Common myeloid progenitor, CD34-positive (primary cell): Measurements from ENCODE around the gene PLTP. TPM values are rescaled to one million over a fixed set of nuclear protein-coding genes. Genes with fewer than 3 reads are reported as not detected.
"Not testable (repeated sequence)": the region's sequence is repeated elsewhere in the genome, so short reads cannot be mapped to it uniquely, and the experiment has no call there.

ENCODE experiments used
- CTCF ChIA-PET: fragments of 350-600 bp; sonication (Branson Sonifier 250); formaldehyde crosslinking; loops from one replicate; lab custom pipeline; 2021; ENCODE audit warnings: antibody characterized with exemption; lab: Charles Lee
- POLR2A ChIA-PET: fragments of 350-600 bp; sonication (Branson Sonifier 250); formaldehyde crosslinking; loops from one replicate; lab custom pipeline; 2021; ENCODE audit warnings: antibody characterized with exemption; lab: Charles Lee
- DNase-seq, 3 donors: peaks; one replicate each; pipeline versions ENCODE4 v3.0.0 to v3.0.0-alpha.2; 2013
- H3K27ac ChIP-seq, 2 experiments: 1 replicate in 1 of 2; 2 replicates in 1 of 2; pipeline ENCODE4 v1.7.0; 2013; ENCODE audit warnings: inconsistent platforms in 2 of 2, low read length in 2 of 2, mild to moderate bottlenecking in 2 of 2, low read depth in 1 of 2, moderate library complexity in 1 of 2; ENCODE audit not compliant: severe bottlenecking in 2 of 2, insufficient read depth in 1 of 2, poor library complexity in 1 of 2
- H3K27me3 ChIP-seq, 5 experiments: replicated peaks in 2 of 5; 1 replicate in 3 of 5; 2 replicates in 2 of 5; pipeline versions ENCODE4 v1.6.1 to v1.7.0; 2013; ENCODE audit warnings: low read length in 4 of 5, mild to moderate bottlenecking in 2 of 5, moderate library complexity in 2 of 5, inconsistent platforms in 1 of 5; ENCODE audit not compliant: insufficient read depth in 5 of 5, control insufficient read depth in 4 of 5
- H3K36me3 ChIP-seq, 4 experiments: 1 replicate in 2 of 4; 2 replicates in 2 of 4; pipeline versions ENCODE4 v1.6.1 to v1.7.0; 2013; ENCODE audit warnings: low read length in 3 of 4, control low read depth in 1 of 4, mild to moderate bottlenecking in 1 of 4; ENCODE audit not compliant: control insufficient read depth in 4 of 4, insufficient read depth in 4 of 4
- H3K4me1 ChIP-seq, 4 experiments: 1 replicate in 3 of 4; 2 replicates in 1 of 4; pipeline versions ENCODE4 v1.6.1 to v1.7.1; 2013; ENCODE audit warnings: low read length in 3 of 4, mild to moderate bottlenecking in 3 of 4, control low read depth in 1 of 4, inconsistent platforms in 1 of 4, moderate library complexity in 1 of 4; ENCODE audit not compliant: control insufficient read depth in 4 of 4, insufficient read depth in 4 of 4; ENCODE audit errors: control extremely low read depth in 1 of 4
- H3K4me3 ChIP-seq, 7 experiments: 1 replicate in 4 of 7; 2 replicates in 3 of 7; pipeline versions ENCODE4 v1.5.1 to v1.7.0; 2013; ENCODE audit warnings: mild to moderate bottlenecking in 7 of 7, low read length in 6 of 7, moderate library complexity in 6 of 7, inconsistent platforms in 2 of 7, low read depth in 2 of 7, control low read depth in 1 of 7; ENCODE audit not compliant: insufficient read depth in 4 of 7, control insufficient read depth in 1 of 7; ENCODE audit errors: extremely low read depth in 1 of 7
- H3K9me3 ChIP-seq, 5 experiments: 1 replicate in 4 of 5; 2 replicates in 1 of 5; pipeline versions ENCODE4 v1.6.1 to v1.7.1; 2013; ENCODE audit warnings: low read length in 4 of 5, mild to moderate bottlenecking in 2 of 5, inconsistent platforms in 1 of 5, low read depth in 1 of 5, moderate library complexity in 1 of 5; ENCODE audit not compliant: control insufficient read depth in 4 of 5, insufficient read depth in 2 of 5; ENCODE audit errors: control extremely low read depth in 1 of 5
- WGBS: methylation state at CpG from one replicate; pipeline ENCODE4 v1.1.5; 2013; ENCODE audit not compliant: insufficient coverage; 5-methylcytosine and 5-hydroxymethylcytosine counted together
- polyA plus RNA-seq: library from polyadenylated mRNA; unstranded; fragments of 120-200 nt; gene quantifications from one replicate; pipeline ENCODE4 v1.2.1, GENCODE V29; 2013

Gene PLTP
- 31.0 TPM for polyA plus RNA-seq

- no peaks in the 10 kb centered on the region for H3K27me3 ChIP-seq
- H3K4me3 ChIP-seq: peak within 1 kb of the TSS; percentile 37 to 79 (median 69)
- peaks cover 0 to 4% (median 0%) of the 10 kb centered on the region in 4 experiments for H3K36me3 ChIP-seq
- H3K27ac ChIP-seq: peak within 1 kb of the TSS; percentile 46 to 74
- POLR2A ChIA-PET: interaction anchor here (0.6 to 1.8 kb wide), 3 partner anchors 13 to 22 kb away, joined by 3 to 17 read pairs (median 4); partner anchors contain the start of genes CTSA, NEURL2 and PCIF1
- peaks cover 13 to 40% (median 34%) of the 10 kb centered on the region in 4 experiments for H3K4me1 ChIP-seq
- CTCF ChIA-PET: interaction anchor here (4.1 kb wide), 1 partner anchor 21 kb away, joined by 12 read pairs; the partner anchor contains the start of genes CTSA and NEURL2
- no peaks in the 10 kb centered on the region for H3K9me3 ChIP-seq
- peak; percentile 74 to 87 (median 81) for DNase-seq
- 2% methylated on average over 19 of the region's 58 CpGs for WGBS
Observed at GRCh38 chr20:45911486-45912343, at the start of gene PLTP. PLTP (minus strand) TSS chr20:45912155; CDS start chr20:45911452, 703 bp downstream.

- H3K36me3 ChIP-seq: peaks cover 28 to 85% (median 61%) of the 10 kb centered on the region in 4 experiments
- H3K27ac ChIP-seq: no peak overlapping the region
- CTCF ChIA-PET: interaction anchor here (0.7 to 9.8 kb wide), 11 partner anchors 8 to 161 kb away, joined by 3 to 75 read pairs (median 8); no protein-coding TSS in a partner anchor
- no peaks in the 10 kb centered on the region for H3K27me3 ChIP-seq
- 99% methylated on average over 10 of the region's 14 CpGs for WGBS
- H3K4me1 ChIP-seq: no peaks in the 10 kb centered on the region
- POLR2A ChIA-PET: interaction anchor here (0.7 to 1.7 kb wide), 3 partner anchors 9 to 70 kb away, joined by 3 to 9 read pairs (median 4); partner anchors contain the start of genes NEURL2 and PCIF1
- no peaks in the 10 kb centered on the region for H3K9me3 ChIP-seq
- DNase-seq: no peak
- no peak overlapping the region for H3K4me3 ChIP-seq
Observed at GRCh38 chr20:45959956-45960630, 48.1 kb upstream of the PLTP start.

DNA sequence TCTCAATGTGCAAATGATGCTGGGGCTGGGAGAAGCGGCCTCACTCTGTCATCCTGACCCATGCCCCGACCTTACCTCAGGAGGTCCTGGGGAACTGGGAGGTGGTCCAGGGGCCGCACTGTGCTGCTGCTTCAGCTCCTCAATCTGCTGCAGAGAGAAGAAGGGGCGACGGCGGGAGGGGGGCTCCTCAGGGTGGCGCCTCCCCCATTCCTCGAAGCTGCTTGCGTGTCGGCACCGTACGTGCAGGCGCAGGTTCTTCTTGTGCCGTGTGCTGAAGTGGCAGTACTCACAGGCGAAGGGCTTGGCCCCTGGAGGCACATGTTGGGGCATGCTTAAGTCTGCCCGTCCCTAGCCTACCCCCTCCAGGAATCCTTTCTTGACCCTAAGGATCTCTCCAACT, 47.2 kb upstream of the PLTP start:
- 90% methylated on average over 13 of the region's 16 CpGs for WGBS
- CTCF ChIA-PET: interaction anchor here (0.7 to 9.8 kb wide), 9 partner anchors 10 to 160 kb away, joined by 3 to 75 read pairs (median 3); no protein-coding TSS in a partner anchor

GRCh38 chr20:45958593-45958992, 46.6 kb upstream of the PLTP start:
- CTCF ChIA-PET: interaction anchor here (0.7 to 9.8 kb wide), 6 partner anchors 10 to 160 kb away, joined by 3 to 75 read pairs (median 14); no protein-coding TSS in a partner anchor
- DNase-seq: no peak
- WGBS: 80% methylated on average over 1 of the region's 4 CpGs
- no peak overlapping the region for H3K4me3 ChIP-seq
- H3K9me3 ChIP-seq: no peaks in the 10 kb centered on the region
- H3K4me1 ChIP-seq: no peaks in the 10 kb centered on the region
- no peaks in the 10 kb centered on the region for H3K27me3 ChIP-seq
- no peak overlapping the region for H3K27ac ChIP-seq
- peaks cover 27 to 74% (median 54%) of the 10 kb centered on the region in 4 experiments for H3K36me3 ChIP-seq
- POLR2A ChIA-PET: interaction anchor here (0.7 to 1.7 kb wide), 2 partner anchors 9 to 129 kb away, joined by 3 to 6 read pairs; no protein-coding TSS in a partner anchor

More for the DNA sequence above, 47.2 kb upstream of the PLTP start:
- POLR2A ChIA-PET: no interaction called here
- H3K9me3 ChIP-seq: no peaks in the 10 kb centered on the region
- no peaks in the 10 kb centered on the region for H3K4me1 ChIP-seq
- peaks cover 25 to 76% (median 56%) of the 10 kb centered on the region in 4 experiments for H3K36me3 ChIP-seq
- DNase-seq: no peak
- no peak overlapping the region for H3K27ac ChIP-seq
- H3K27me3 ChIP-seq: no peaks in the 10 kb centered on the region
- no peak overlapping the region for H3K4me3 ChIP-seq

DNA sequence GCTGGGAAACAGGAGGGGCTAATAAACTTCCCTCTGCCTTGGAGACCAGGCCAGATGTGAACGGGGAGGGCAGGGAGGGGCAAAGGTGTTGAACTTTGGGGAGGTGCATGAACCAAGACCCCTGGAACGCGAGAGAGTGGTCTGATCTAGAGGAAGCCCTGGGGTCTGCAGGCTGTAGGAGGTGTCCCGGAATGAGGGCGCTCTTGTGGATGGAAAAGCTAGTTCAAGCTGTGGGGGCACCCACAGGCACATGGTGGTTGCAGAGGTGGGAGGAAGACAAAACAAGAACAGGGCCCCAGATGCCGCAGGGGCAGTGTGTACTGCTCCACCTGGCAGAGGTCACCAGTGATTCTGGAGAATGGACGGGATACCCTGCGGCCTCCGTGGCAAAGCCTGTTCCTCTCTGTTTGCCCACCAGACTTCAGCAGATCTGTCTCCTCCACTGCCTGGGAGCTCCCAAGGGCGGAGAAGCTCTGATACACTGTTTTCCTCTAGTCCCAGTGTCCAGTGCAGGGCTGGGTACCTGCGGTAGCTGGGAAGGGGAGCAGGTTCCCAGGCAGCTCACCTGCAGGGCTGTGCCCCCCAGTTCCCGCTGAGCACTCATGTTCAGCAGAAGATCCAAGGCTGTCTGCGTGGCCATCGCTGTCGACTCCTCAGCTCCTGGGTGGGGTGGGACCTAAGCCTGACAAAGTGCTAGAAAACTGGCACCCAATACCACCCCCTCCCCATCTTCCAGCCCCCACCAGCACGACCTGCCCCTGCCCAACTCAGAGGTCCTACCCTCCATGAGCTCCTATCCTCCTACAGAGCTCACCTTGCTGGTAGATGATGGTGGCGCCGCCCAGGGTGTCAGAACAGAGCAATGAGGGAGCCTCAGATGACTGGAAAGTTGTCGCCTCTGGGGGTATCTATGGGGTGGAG, 45.3 kb upstream of the PLTP start:
- Histone ChIP-seq H3K9me3 (no peaks in the 10 kb centered on the region), H3K4me3 (no peak overlapping the region), H3K4me1 (no peaks in the 10 kb centered on the region), H3K27ac (no peak overlapping the region), H3K36me3 (peaks cover 30 to 77% (median 58%) of the 10 kb centered on the region in 4 experiments), H3K27me3 (no peaks in the 10 kb centered on the region)
- WGBS: 93% methylated on average over 17 of the region's 19 CpGs
- ChIA-PET CTCF (interaction anchor here (0.6 to 9.8 kb wide), 7 partner anchors 10 to 158 kb away, joined by 3 to 75 read pairs (median 3); partner anchors contain the start of gene ZSWIM1), POLR2A (interaction anchor here (1.2 to 1.7 kb wide), 2 partner anchors 8 to 10 kb away, joined by 6 to 8 read pairs; no protein-coding TSS in a partner anchor)
- no peak for DNase-seq

DNA sequence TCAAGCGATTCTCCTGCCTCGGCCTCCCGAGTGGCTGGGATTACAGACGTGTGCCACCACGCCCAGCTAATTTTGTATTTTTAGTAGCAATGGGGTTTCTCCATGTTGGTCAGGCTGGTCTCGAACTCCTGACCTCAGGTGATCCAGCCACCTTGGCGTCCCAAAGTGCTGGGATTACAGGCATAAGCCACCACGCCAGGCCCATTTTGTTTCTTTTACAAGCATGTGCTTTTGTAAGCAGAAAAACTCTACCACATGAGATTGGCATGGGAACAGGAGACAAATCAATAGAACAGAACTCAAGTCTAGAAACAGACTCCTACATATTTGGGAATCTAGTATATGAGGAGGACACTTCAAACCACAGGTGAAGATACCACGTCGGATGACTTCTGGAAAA, 44.4 kb upstream of the PLTP start:
- POLR2A ChIA-PET, H3K4me1 ChIP-seq, H3K4me3 ChIP-seq, H3K27ac ChIP-seq, CTCF ChIA-PET, DNase-seq, H3K9me3 ChIP-seq, H3K27me3 ChIP-seq: not testable (repeated sequence)
- 97% methylated on average over 5 of the region's 10 CpGs for WGBS
- peaks cover 27 to 77% (median 58%) of the 10 kb centered on the region in 4 experiments for H3K36me3 ChIP-seq
